B cell (primary cell): ENCODE measurements around the gene TSPO.

Experiments
- EZH2 ChIP-seq: IDR thresholded peaks from 2 replicates; pipeline ENCODE4 v1.6.1; 2012; ENCODE audit warnings: borderline replicate concordance, low read depth, mild to moderate bottlenecking, moderate library complexity, low read length; ENCODE audit not compliant: insufficient read depth, poor library complexity, severe bottlenecking
- TF ChIP-seq, protein P1 (sequence below): fragments of 200-600 bp; IDR thresholded peaks from one replicate; pipeline ENCODE4 v1.8.0; 2022; ENCODE audit warnings: antibody characterized with exemption, mild to moderate bottlenecking

DNA sequence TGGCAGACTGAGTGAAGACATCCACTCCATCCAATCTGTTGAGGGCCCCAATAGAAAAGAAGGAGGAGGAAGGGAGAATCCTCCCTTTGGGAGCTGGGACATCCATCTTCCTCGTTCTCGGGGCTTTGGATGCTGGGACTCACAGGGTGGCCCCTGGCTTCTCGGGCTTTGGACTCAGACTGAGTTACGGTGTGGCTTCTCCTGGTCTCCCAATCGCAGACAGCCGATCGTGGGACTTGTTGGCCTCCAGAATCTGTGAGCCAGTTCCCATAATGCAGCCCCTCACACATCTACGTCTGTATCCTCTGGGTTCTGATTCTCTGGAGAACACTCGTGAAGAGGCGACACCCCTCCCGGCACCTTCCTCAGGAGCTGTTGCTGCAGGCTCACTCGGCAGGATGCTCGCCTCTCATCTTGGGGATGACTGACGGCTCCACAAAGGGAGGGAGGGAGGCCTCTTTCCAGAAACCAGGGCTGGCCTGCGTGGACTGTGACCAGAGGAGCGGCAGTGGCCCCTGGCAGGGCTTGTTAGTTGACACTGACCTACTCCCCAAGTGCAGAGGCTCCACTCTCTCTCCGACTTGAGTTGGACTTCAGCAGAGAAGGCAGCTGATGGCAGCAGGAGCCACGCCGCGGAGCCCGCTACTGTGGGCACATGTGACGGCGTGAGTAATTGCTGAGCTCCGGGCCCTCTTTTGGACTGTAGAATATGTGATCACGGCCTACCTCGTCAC, 50.3 kb downstream of the TSPO start:
- TF ChIP-seq, protein P1, sequence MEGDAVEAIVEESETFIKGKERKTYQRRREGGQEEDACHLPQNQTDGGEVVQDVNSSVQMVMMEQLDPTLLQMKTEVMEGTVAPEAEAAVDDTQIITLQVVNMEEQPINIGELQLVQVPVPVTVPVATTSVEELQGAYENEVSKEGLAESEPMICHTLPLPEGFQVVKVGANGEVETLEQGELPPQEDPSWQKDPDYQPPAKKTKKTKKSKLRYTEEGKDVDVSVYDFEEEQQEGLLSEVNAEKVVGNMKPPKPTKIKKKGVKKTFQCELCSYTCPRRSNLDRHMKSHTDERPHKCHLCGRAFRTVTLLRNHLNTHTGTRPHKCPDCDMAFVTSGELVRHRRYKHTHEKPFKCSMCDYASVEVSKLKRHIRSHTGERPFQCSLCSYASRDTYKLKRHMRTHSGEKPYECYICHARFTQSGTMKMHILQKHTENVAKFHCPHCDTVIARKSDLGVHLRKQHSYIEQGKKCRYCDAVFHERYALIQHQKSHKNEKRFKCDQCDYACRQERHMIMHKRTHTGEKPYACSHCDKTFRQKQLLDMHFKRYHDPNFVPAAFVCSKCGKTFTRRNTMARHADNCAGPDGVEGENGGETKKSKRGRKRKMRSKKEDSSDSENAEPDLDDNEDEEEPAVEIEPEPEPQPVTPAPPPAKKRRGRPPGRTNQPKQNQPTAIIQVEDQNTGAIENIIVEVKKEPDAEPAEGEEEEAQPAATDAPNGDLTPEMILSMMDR, result no peak
- TF ChIP-seq EZH2, result no peak
